RWPE2 (cell line): ENCODE measurements around the gene EIF1.

Experiments
- ATAC-seq: fragments of 200-7000 bp; cut with Tn5 transposase; 3 replicates; pipeline ENCODE4 v1.9.1; 2021; ENCODE audit warnings: low read depth
- DNase-seq: peaks from one replicate; pipeline ENCODE4 v3.0.0-alpha.2; 2020; ENCODE audit warnings: low spot score
- H3K27ac ChIP-seq: fragments of 450-650 bp; 2 replicates; pipeline ENCODE4 v1.5.1; 2017; ENCODE audit warnings: mild to moderate bottlenecking; ENCODE audit not compliant: poor library complexity, severe bottlenecking
- H3K27me3 ChIP-seq: fragments of 250-450 bp; sonication (Bioruptor Pico); 2 replicates; pipeline ENCODE4 v1.5.1; 2021; ENCODE audit warnings: mild to moderate bottlenecking, moderate library complexity; ENCODE audit not compliant: insufficient read depth, poor library complexity, severe bottlenecking
- H3K36me3 ChIP-seq: fragments of 250-450 bp; sonication (Bioruptor Pico); 2 replicates; pipeline ENCODE4 v1.5.1; 2020; ENCODE audit warnings: low read depth, mild to moderate bottlenecking, moderate library complexity
- H3K4me1 ChIP-seq: fragments of 250-450 bp; sonication (Bioruptor Pico); 2 replicates; pipeline ENCODE4 v1.5.1; 2021; ENCODE audit warnings: mild to moderate bottlenecking, moderate library complexity; ENCODE audit not compliant: insufficient read depth, poor library complexity, severe bottlenecking
- H3K4me3 ChIP-seq: fragments of 250-450 bp; sonication (Bioruptor Pico); 2 replicates; pipeline ENCODE4 v1.5.1; 2021; ENCODE audit warnings: mild to moderate bottlenecking, moderate library complexity; ENCODE audit not compliant: severe bottlenecking
- H3K9me3 ChIP-seq: fragments of 250-450 bp; sonication (Bioruptor Pico); 2 replicates; pipeline ENCODE4 v1.5.1; 2021; ENCODE audit warnings: mild to moderate bottlenecking, moderate library complexity; ENCODE audit not compliant: severe bottlenecking
- TF ChIP-seq, protein P1 (sequence below): fragments of 450-650 bp; IDR thresholded peaks from one replicate; pipeline ENCODE4 v1.5.1; 2017; ENCODE audit warnings: mild to moderate bottlenecking, moderate library complexity; ENCODE audit not compliant: poor library complexity, severe bottlenecking

The EIF1 gene

DNA sequence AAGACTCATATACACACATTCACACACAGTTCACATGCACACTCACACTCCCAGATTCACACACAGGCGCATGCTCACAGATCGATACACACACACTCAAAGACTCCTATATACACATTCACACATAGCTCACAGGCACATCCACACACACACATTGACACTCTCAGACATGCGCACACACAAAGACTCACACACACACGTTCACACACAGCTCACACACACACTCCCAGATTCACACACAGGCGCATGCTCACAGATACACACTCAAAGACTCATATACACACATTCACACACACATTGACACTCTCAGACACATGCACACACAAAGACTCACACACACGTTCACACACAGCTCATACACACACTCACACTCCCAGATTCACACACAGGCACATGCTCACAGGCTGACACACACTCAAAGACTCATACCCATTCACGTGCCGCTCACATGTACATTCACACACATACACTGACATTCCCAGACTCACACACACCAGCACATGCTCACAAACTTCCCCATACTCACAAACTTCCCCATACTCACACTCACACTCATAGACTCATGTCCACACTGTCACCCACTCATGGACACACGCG, 38.7 kb upstream of the EIF1 start:
- no peaks in the 10 kb centered on the region for H3K27me3 ChIP-seq
- no peaks in the 10 kb centered on the region for H3K36me3 ChIP-seq
- H3K4me3 ChIP-seq = no peak overlapping the region
- ATAC-seq (no peak), DNase-seq (no peak)
- peaks cover 51% of the 10 kb centered on the region for H3K4me1 ChIP-seq
- H3K27ac ChIP-seq = peak overlapping the region; percentile 99
- no peaks in the 10 kb centered on the region for H3K9me3 ChIP-seq
- TF ChIP-seq, protein P1, sequence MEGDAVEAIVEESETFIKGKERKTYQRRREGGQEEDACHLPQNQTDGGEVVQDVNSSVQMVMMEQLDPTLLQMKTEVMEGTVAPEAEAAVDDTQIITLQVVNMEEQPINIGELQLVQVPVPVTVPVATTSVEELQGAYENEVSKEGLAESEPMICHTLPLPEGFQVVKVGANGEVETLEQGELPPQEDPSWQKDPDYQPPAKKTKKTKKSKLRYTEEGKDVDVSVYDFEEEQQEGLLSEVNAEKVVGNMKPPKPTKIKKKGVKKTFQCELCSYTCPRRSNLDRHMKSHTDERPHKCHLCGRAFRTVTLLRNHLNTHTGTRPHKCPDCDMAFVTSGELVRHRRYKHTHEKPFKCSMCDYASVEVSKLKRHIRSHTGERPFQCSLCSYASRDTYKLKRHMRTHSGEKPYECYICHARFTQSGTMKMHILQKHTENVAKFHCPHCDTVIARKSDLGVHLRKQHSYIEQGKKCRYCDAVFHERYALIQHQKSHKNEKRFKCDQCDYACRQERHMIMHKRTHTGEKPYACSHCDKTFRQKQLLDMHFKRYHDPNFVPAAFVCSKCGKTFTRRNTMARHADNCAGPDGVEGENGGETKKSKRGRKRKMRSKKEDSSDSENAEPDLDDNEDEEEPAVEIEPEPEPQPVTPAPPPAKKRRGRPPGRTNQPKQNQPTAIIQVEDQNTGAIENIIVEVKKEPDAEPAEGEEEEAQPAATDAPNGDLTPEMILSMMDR = no peak

DNA sequence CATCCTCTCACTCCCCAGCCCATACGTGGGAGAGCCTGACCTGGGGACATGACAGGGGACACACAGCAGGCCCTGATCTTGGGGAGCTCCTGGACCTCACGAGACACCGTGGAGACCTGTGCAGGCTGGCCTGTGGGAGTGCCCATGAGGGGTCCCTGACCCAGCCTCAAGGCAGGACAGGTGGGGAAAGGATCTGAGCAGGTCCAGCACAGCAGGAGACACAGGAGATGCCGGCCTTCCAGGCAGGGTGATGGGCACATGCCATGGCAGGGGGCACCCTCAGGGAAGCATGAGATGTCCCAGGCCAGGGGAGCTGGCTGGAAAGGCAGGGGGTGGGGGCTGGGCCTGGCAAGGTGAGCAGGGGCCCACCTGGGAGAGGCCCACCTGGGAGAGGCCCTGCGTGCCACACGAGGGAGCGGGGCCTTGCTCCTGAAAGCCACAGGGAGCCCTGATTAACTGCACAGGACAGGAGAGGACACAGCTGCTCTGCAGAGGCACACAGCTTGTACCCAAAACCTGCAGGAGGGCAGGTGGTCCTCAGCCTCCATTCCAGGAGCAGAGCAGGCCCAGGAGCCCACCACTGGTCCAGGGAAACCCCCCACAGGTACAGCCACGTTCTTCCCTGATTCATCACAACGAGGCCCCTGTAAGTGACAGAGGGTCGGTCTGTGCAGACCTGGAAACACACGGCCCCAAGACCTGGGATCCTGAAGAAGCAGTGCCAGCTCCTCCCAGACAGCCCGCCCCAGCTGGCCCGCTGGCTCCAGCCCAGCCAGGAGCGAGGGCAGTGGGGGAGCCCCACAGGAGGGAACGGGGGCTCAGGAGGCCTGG, 37.7 kb upstream of the EIF1 start:
- ATAC-seq (no peak), DNase-seq (no peak)
- Histone ChIP-seq H3K9me3 (no peaks in the 10 kb centered on the region), H3K36me3 (no peaks in the 10 kb centered on the region), H3K4me1 (peaks cover 58% of the 10 kb centered on the region), H3K27ac (peak overlapping the region; percentile 99), H3K27me3 (no peaks in the 10 kb centered on the region), H3K4me3 (no peak overlapping the region)
- TF ChIP-seq, protein P1 = no peak

DNA sequence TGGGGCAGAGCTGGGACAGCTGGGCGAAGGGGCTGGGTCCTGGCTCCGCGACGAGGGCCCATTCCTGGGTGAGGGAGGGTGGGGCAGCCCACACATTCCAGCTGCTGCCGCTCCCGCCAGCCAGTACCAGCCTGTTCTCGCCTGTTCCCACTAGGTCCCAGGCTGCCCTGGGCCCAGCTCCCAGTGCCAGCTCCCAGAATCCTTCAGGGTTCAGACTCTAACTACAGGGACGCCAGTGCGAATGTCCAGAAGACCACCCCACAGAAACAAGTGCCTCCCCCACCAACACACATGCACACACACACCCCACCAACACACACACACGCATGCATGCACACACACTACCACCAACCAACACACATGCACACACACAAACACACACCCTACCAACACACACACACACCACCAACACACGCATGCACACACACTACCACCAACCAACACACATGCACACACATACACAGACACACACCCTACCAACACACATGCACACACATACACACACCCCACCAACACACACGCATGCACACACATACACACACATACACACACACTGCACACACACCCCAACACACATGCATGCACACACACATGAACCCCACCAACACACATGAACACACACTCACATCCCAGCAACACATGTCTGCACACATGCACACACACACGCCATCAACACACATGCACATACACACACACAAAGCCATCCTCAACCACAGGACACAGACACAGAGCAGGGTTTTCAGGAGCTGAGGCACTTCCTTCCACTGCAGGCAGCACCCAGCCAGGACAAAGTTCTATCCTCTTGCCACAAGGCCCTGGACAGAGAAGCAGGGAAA, 36.8 kb upstream of the EIF1 start:
- Histone ChIP-seq H3K27me3 (no peaks in the 10 kb centered on the region), H3K4me3 (no peak overlapping the region), H3K9me3 (no peaks in the 10 kb centered on the region), H3K36me3 (no peaks in the 10 kb centered on the region), H3K27ac (peak overlapping the region; percentile 99), H3K4me1 (peaks cover 66% of the 10 kb centered on the region)
- TF ChIP-seq, protein P1 = no peak
- DNase-seq = peak; percentile 95
- peak; percentile 48 for ATAC-seq

DNA sequence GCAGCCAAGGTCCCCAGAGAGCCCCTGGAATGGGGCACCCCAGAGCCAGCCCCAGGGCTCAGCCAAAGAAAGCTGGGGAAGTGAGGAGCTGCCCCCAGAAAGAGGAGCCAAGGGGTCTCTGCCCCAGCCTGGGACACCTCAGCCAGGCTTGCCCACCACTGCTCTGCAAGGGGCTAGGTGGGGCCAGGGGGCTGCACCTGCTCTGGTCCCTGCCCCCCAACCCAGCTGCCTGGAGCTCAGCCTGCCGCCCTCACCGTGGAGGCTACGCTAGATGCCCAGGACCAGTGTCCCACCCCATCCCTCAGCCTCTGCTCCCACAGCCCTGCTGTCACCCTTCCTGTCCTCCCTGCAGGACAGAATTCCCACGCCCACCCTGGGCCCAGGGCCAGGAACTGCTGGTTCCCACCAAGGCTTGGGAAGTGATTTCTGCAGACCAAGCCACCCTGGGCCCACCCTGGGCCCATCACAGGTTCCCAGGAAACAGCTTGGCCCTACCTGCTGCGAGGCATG, 36.2 kb upstream of the EIF1 start:
- TF ChIP-seq, protein P1 = no peak
- peak overlapping the region; percentile 99 for H3K27ac ChIP-seq

More for the DNA sequence above, 36.2 kb upstream of the EIF1 start:
- Histone ChIP-seq H3K9me3 (no peaks in the 10 kb centered on the region), H3K4me1 (peaks cover 70% of the 10 kb centered on the region), H3K36me3 (no peaks in the 10 kb centered on the region), H3K4me3 (no peak overlapping the region), H3K27me3 (no peaks in the 10 kb centered on the region)
- no peak for ATAC-seq
- no peak for DNase-seq
